A673 (cell line): ENCODE data around the gene PDE11A. TPM values are rescaled to one million over a fixed set of nuclear protein-coding genes. Genes with fewer than 3 reads are reported as not detected.

ENCODE experiments used
- BruUV-seq: library from RNA; stranded (reverse); fragments of 400-500 nt; replicated peaks from 2 replicates; lab custom pipeline; 2021; lab: Mats Ljungman, UMichigan
- CTCF ChIA-PET: fragments of 300-600 bp; sonication (Branson Sonifier 250); formaldehyde crosslinking; loops from one replicate; lab custom pipeline; 2022; ENCODE audit warnings: antibody characterized with exemption; lab: Charles Lee
- POLR2A ChIA-PET: fragments of 300-600 bp; sonication (Branson Sonifier 250); formaldehyde crosslinking; loops from one replicate; lab custom pipeline; 2022; ENCODE audit warnings: antibody characterized with exemption; ENCODE audit not compliant: low non-redundant PET; lab: Charles Lee
- DNase-seq: peaks from one replicate; pipeline ENCODE4 v3.0.0-alpha.2; 2015; ENCODE audit warnings: low spot score
- H3K27ac ChIP-seq: fragments of 200-600 bp; sonication (generic); 2 replicates; pipeline ENCODE4 v1.5.1; 2016; ENCODE audit warnings: mixed run types, low read depth, mild to moderate bottlenecking, mixed read lengths, antibody characterized with exemption, low read length; ENCODE audit not compliant: poor library complexity, severe bottlenecking
- H3K27me3 ChIP-seq: fragments of 200-600 bp; sonication (generic); replicated peaks from 2 replicates; pipeline ENCODE4 v1.6.1; 2017; ENCODE audit warnings: mixed run types, low read depth, mild to moderate bottlenecking, mixed read lengths, antibody characterized with exemption, low read length; ENCODE audit not compliant: insufficient read depth, poor library complexity
- H3K36me3 ChIP-seq: fragments of 200-600 bp; sonication (generic); 2 replicates; pipeline ENCODE4 v1.6.1; 2016; ENCODE audit warnings: mixed run types, mild to moderate bottlenecking, mixed read lengths, antibody characterized with exemption, low read length; ENCODE audit not compliant: insufficient read depth, poor library complexity, severe bottlenecking
- H3K4me1 ChIP-seq: fragments of 200-600 bp; sonication (generic); 2 replicates; pipeline ENCODE4 v1.6.1; 2017; ENCODE audit warnings: mixed run types, mild to moderate bottlenecking, mixed read lengths, antibody characterized with exemption, low read length; ENCODE audit not compliant: insufficient read depth, poor library complexity, severe bottlenecking
- H3K4me3 ChIP-seq: fragments of 200-600 bp; sonication (generic); 2 replicates; pipeline ENCODE4 v1.5.1; 2016; ENCODE audit warnings: low read depth, mixed run types, mild to moderate bottlenecking, mixed read lengths, low read length; ENCODE audit not compliant: poor library complexity, severe bottlenecking
- H3K9me3 ChIP-seq: fragments of 200-600 bp; sonication (generic); 2 replicates; pipeline ENCODE4 v1.6.1; 2016; ENCODE audit warnings: mixed run types, low read depth, mild to moderate bottlenecking, mixed read lengths, antibody characterized with exemption, low read length; ENCODE audit not compliant: poor library complexity, severe bottlenecking
- CTCF ChIP-seq: fragments of 300-800, 200-600 bp; sonication (generic); conservative IDR thresholded peaks from 2 replicates; pipeline ENCODE4 v1.5.1; 2017; ENCODE audit warnings: low read depth, mild to moderate bottlenecking, antibody characterized with exemption, low read length, moderate library complexity, mixed read lengths
- EZH2 ChIP-seq: fragments of 200-600 bp; sonication (generic); IDR thresholded peaks from 2 replicates; pipeline ENCODE4 v1.6.1; 2017; ENCODE audit warnings: borderline replicate concordance, low read depth, mild to moderate bottlenecking, mixed read lengths, antibody characterized with exemption, low read length; ENCODE audit not compliant: poor library complexity, severe bottlenecking
- intact Hi-C: fragments of 100-400 bp; cut with micrococcal nuclease; formaldehyde crosslinking; loops from one replicate; pipeline ENCODE4 v1.10.0; 2022; ENCODE audit not compliant: unreplicated experiment
- total RNA-seq: library from RNA; stranded (reverse); gene quantifications from 2 replicates; pipeline ENCODE4 v1.2.3, GENCODE V29; 2021

Gene PDE11A
- total RNA-seq, 1 experiment from 2014 or later: not detected

DNA sequence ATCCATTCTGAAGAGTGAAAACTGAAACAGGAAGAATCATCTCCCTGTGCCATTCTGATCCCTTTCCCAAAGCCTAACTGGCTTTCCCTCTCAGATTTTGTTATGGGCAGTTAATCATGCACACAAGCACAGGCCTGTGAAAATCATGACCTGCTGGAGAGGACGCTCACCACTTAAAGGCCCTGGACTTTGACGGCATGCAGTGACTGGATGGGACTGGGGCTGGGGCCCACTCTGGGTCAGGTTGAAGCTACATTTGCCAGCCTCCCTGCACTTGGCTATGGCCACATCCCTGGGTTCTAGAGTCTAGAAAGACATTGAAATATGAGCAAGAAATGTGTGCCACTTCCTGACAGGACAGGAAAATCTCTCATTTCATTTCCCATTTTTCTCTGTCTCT is 12.9 kb downstream of the PDE11A start:
- Histone ChIP-seq H3K27me3 (peaks cover 8% of the 10 kb centered on the region), H3K4me3 (no peak overlapping the region), H3K27ac (no peak overlapping the region), H3K36me3 (no peaks in the 10 kb centered on the region), H3K4me1 (no peaks in the 10 kb centered on the region), H3K9me3 (no peaks in the 10 kb centered on the region)
- intact Hi-C loops: no loop called here
- ChIA-PET POLR2A (no interaction called here), CTCF (no interaction called here)
- no TSS peak for BruUV-seq
- no peak for DNase-seq
- TF ChIP-seq CTCF: no peak
- no peak for TF ChIP-seq EZH2

DNA sequence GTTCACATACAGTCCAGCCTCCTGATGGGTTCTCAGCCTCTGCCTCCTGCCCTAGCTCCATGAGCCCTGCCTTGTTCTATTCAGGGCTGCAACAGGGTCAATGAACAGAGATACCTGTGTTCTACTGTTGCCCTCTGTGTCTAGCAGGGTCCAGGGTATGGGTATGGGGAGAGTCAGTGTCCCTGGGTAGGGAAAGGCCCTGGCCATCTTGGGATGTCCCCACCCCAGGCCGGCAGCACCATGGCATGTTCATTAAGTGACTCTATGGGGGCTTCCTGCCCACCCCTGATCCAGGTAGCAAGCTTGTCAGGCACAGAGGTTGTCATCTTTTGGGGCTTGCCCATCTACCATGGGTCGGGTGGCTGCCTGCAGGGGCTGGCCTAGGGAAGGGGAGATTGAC is 13.5 kb downstream of the PDE11A start:
- Histone ChIP-seq H3K4me3 (no peak overlapping the region), H3K27ac (no peak overlapping the region), H3K36me3 (no peaks in the 10 kb centered on the region), H3K9me3 (no peaks in the 10 kb centered on the region), H3K27me3 (peaks cover 8% of the 10 kb centered on the region), H3K4me1 (no peaks in the 10 kb centered on the region)
- BruUV-seq: no TSS peak
- TF ChIP-seq EZH2 (no peak), CTCF (no peak)
- intact Hi-C loops: no loop called here
- DNase-seq: no peak
- ChIA-PET POLR2A (no interaction called here), CTCF (no interaction called here)

- H3K4me1 ChIP-seq: no peaks in the 10 kb centered on the region
- no peak for TF ChIP-seq CTCF
- no peak for TF ChIP-seq EZH2
- BruUV-seq: no TSS peak
- H3K4me3 ChIP-seq: no peak overlapping the region
- no peak for DNase-seq
- intact Hi-C loops: no loop called here
- H3K36me3 ChIP-seq: no peaks in the 10 kb centered on the region
- POLR2A ChIA-PET: no interaction called here
- H3K27ac ChIP-seq: no peak overlapping the region
- H3K9me3 ChIP-seq: no peaks in the 10 kb centered on the region
- CTCF ChIA-PET: no interaction called here
- no peaks in the 10 kb centered on the region for H3K27me3 ChIP-seq
Observed at GRCh38 chr2:178057179-178057680, 15.3 kb downstream of the PDE11A start.
